Activated T-cell treated with anti-CD3 and anti-CD28 coated beads for 4 hours (primary cell): Measurements from ENCODE around the gene MED13L.

Experiments used
- DNase-seq: peaks from one replicate; pipeline ENCODE4 v3.0.0-alpha.2; 2020

Gene MED13L

DNA sequence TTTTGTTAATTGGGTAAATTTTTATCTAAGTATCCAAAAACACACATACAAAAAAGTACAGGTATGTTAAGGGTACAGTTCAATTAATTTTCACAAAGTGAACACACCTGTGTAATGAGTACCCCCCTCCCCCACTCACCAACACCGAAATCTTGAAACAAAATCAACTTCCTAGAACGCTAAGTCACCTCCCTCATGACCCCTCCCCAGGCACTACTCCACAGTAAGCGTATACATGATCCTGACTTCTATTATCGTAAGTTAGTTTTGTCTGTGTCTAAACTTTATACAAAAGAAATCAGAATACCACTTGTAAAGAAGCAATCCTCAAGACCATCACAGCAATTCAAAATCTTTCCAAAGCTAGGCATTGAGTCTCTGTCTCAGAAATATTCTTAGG is 100.5 kb downstream of the MED13L start:
- DNase-seq: no peak

GRCh38 chr12:116174904-116175303 is 102.6 kb downstream of the MED13L start:
- no peak for DNase-seq

- no peak for DNase-seq
These were observed 103.5 kb downstream of the MED13L start for GRCh38 chr12:116174006-116174405.

GRCh38 chr12:116172224-116172849 is 105.2 kb downstream of the MED13L start:
- DNase-seq: peak; percentile 19

GRCh38 chr12:116171549-116171948 is 105.9 kb downstream of the MED13L start:
- DNase-seq: no peak

DNA sequence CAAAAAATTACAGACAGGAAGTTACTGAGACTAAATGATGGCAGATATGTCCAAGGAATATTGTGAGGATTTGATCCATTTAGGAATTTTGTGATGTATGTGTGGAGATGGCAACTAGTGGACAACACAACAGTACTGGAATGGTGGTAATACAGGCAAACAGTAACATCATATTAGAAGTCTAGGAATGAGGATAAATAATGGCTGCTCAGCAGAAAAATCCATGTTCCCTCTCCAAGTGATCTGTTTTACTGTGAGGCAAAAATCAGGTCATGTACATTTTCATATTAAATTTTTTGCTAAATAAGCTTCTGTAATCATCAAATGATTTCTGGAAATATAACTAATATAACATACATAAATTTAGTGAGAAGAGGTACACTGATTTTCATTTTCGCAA is 108.4 kb downstream of the MED13L start:
- DNase-seq: no peak

DNA sequence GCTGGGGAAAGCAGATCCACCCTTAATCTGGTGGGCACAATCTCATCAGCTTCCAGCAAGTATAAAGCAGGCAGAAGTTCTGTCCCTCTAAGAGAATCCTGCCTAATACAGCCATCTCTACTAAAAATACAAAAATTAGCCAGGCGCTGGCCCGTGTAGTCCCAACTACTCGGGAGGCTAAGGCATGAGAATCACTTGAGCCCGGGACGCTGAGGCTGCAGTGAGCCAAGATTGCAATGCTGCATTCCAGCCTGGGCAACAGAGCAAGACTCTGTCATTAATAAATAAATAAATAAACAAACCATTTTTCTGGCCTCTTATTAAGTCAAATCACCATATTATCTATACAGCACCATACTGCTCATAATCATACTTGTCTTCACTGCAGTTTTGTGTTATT is 111.2 kb downstream of the MED13L start:
- no peak for DNase-seq

- no peak for DNase-seq
These were observed 112.5 kb downstream of the MED13L start for GRCh38 chr12:116165036-116165425.

DNA sequence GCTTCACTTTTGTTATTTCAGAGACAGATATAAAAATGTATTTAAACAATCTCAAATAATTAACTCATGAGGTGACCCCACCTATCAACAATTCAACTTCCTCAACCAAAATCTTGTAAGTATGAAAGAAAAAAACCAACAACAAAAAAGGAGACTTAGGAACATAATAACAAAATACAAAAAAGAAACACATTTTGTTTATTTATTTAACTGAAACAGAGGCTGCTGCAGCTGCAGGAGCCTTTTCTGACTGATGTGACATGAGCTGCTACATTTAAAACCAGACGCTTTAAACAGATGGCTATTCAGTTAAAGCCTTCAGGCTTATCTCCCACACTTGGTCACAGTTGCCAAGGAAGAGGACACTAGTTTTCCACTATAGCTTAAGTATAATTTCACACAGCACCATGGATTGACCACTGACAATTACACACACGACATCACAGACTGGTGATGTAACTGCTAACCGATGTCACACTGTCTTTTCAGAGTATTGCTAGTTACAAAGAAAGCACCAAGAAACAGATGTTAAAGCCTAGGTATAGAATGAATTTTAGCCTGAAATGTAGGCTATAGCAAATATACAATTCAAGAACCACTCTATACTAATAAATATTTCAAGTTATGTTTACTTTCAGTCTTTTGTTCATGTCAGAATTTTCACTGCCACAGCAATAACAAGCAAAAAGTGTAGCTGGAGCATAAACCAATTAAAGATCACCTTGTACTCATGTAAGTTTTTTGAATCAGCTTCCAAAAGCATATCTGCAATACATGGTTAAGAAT is 113.0 kb downstream of the MED13L start:
- DNase-seq: no peak

DNA sequence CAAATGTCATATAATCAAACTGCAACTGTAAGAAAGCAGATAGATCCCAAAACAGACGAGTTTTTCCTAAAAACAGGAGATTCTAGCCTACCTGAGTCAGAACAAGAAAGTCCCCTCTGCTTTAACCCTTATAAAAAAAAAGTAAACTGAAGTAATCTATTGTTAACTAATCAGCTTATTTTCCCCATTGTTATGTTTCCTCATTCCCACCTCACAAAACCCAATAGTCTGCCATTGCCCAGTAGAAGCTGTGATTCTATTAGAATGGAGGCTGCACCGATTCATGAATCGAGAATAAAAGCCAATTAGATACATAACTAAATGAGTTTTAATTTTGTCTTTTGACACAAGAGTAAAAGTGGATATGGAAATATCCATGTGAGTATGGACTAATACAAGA is 115.4 kb downstream of the MED13L start:
- no peak for DNase-seq

GRCh38 chr12:116161588-116161987 is 115.9 kb downstream of the MED13L start:
- no peak for DNase-seq

DNA sequence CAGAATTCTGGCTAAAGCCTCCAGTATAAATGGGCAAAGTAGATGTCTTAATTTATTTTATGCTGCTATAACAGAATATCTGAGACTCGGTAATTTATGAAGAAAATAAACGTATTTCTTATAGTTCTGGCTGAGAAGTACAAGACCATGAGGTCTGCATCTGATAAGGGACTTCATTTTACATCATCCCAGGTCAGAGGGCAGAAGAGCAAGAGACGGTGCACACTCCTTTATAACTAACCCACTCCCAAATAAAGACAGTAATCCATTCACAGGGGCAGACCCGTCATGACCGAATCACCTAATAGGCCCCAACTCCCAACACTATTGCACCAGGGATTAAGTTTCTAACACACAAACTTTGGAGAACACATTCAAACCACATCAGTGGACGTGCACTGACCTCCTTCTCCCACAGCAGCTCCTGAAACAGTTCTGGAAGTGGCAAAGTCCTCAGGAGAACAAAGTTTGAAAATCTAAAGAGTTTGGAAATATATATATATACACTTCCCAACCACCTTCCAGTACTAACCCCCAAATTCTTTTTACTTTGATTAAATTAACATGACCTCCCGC is 116.5 kb downstream of the MED13L start:
- DNase-seq: no peak

DNA sequence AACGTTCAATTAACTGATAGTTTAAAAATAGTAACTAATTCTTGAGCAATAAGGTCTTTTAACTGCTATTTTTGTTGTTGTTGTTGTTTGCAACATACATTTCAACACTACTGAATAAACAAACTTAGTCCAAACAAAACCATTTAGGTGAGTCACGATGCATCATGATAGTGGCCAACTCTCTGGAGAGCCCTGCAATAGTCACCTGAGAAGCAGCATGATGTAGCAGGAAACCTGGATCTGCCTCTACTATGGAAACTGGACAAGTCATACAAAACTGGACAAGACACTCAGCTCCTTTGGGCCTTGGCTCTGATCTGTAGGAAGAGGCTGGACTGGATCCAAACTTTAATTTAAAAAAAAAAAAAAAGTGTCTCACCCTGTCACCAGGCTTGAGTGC is 117.3 kb downstream of the MED13L start:
- no peak for DNase-seq

DNA sequence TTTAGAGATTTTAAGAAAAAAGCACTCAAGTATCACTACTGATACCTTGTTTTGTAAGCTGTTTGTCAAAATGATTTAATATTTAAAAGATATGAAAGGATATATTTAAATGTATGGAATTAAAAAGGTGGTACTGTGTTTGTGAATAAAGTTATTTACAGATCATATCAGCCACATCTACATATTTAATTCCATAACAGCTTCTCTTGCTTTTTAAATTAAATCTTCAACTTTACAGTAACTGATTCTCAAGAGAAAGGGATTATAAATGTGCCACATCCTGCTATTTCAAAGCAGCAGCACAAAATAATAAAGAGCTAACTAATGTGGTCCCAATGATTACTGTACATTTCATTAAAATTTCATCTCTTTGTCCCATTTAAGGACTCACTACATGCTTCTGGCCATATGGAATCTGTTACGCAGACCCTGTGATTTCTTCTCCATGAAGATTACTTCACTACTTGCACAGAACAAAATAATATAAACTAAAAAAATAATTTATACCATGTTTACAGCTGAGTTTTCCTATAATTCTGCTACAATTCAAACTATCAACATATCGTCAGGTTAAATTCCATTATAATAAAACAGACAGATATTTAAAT is 117.8 kb downstream of the MED13L start:
- no peak for DNase-seq

DNA sequence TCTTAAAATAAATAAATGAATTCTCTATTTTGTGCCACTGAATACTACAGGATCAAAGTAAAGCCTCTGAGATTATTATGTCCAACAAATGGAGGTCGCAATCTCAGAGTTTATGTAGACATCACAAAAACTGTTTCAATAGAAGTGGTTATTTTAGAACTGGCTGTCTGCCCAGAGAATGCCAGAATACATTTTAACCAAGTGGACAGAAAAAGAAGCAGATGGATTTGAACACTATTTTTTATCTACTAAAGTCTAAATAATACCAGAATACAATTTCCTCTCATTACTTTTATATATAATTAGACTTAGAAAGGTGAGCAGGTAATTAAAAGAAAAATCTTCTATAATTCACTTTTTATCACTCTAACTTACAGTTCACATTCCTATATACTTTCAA is 118.3 kb downstream of the MED13L start:
- no peak for DNase-seq

GRCh38 chr12:116157845-116158267 is 119.6 kb downstream of the MED13L start:
- no peak for DNase-seq

- DNase-seq: no peak
These were observed 120.9 kb downstream of the MED13L start for GRCh38 chr12:116156614-116157013.

- DNase-seq: no peak
These were observed 122.1 kb downstream of the MED13L start for GRCh38 chr12:116155383-116155782.

DNA sequence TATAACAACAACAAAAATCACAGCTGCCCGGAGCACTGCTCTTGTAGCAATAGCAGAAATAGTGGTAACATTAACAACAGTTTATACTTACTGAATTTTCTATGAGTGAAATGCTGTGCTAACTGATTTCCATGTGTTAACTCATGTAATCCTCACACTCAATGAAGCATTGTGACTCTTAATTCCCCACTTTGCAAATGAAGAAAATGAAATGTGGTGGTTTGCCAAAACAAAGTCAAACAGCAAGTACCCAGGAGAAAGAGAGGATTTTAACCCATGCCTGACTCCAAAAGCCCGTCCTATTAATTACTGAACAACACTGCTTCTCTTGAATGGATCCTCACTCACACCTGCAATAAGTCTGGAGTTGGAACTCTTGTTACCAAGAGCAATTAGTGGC is 123.5 kb downstream of the MED13L start:
- DNase-seq: no peak

DNA sequence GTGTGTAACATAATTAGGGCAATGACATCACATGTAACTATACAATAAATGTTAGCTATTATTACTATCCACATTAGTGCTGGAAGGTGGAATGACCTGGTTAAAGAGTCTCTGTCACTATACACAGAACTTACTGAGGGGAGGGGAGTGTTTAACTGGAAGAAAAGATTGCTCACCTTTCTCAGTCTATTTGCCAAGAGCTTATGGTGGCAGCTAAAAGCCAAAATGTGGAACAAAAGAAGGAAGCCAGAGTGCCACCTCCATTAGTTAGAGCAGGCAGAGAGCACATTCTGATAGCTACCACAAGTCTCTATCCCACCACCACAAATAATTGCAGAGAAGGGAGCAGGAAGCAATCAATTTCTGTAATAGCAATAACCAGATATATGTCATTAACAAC is 124.4 kb downstream of the MED13L start:
- DNase-seq: no peak

GRCh38 chr12:116152268-116152667 is 125.2 kb downstream of the MED13L start:
- no peak for DNase-seq

DNA sequence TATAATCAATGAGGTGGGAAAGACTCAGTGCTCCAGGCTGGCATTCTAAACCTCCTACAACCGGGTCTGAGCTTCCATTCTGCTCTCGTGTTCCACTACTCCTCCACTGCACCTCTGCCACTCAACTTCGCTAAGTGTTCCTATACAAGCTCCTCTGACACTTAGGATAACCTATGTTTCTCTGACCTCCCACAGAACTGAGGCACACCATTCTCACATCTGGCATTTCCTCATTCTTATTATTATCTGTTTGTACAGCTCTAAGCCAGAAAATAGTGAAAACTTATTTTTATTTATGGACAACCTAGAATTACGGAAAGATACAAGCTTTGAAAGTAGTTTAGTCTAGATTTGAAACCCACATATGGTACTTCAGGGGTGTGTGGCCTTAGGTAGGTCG is 127.0 kb downstream of the MED13L start:
- DNase-seq: no peak

DNA sequence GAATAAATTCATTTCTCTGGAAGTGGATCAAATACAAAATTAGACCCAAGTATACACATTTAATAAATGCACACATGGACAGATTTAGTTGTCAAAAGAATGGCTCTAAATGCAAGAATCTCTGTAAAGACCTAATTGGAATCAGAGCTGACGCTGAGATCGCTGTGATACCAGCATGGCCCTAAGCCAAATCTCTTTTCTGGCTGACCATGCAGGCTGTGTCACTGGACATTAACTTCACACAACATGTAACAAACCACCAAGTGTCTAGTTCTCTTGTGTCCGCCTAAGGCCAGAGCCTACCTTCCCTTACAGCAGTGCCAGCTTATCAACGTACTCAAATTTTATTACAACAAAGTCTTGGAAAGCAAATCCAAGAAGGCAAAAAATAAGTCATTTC is 127.5 kb downstream of the MED13L start:
- DNase-seq: no peak

DNA sequence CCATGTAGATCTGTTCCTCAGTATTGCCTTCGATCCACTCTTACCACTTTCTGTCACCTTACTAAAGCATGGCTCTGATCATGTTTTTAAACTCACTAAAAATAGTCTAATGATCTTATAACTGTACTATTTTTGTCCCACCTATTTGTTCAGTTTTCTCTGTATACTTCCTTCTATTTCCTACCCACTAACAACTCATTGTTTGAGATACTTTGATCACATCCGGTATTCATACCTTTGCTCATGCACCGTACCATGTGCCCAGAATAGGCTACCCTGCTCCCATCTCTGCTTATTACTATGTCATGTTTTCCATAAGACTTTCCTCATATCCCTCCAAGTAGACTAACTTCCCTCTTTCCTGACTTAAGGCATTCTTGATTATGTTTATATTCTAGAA is 128.6 kb downstream of the MED13L start:
- no peak for DNase-seq
